NCI-H82 (cell line): ENCODE results near the gene TTL.
A peak's percentile ranks its signal among the peaks of the same experiment; 100 is the strongest.
"Not testable (repeated sequence)": the region's sequence is repeated elsewhere in the genome, so short reads cannot be mapped to it uniquely, and the experiment has no call there.

ENCODE experiments used
- DNase-seq: peaks from one replicate; lab custom pipeline; 2025; lab: John Stamatoyannopoulos, UW

The TTL gene

DNA sequence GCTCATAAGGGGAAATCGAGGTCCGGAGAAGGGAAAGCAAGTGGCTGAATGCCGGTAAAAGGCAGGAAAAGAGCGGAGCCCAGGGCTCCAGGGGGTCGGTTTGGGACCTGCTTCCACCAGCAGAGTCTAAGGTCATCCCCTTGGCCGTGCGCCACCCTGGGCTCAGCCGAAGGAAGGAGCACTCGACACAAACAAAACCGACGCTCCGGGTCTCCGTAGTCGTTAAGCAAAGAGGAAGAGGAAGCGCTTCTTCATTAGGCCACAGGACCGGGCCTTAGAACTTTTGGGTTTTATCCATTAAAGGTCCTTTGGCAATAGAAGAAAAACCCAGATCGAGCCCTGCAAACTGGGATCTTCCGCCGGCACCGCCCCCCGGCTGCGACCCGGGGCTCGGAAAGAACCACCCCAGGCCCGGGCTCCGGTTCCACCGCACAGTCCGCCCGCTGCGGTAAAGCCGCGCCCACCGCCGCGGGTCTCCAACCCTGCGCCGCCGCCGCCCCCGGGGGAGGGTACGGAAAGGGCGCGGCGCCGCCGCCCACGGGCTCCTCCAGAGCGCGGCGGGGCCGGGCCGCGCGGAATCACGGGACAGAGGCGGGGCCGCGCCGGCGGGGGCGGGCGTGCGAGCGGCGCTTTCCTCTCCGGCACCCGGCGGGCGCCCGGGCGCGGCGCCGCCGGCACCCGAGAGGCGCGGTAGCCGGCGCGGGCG, at the start of gene TTL:
TSS of gene TTL (plus strand) at position 629 of the 706 bp plus-strand sequence. CDS start 189 bp downstream, outside the sequence.
- peak; percentile 86 for DNase-seq

- not testable (repeated sequence) for DNase-seq
Measured at GRCh38 chr2:112432390-112432734, 49.6 kb upstream of the TTL start.

- not testable (repeated sequence) for DNase-seq
Measured at GRCh38 chr2:112432735-112433479, 49.0 kb upstream of the TTL start.

DNA sequence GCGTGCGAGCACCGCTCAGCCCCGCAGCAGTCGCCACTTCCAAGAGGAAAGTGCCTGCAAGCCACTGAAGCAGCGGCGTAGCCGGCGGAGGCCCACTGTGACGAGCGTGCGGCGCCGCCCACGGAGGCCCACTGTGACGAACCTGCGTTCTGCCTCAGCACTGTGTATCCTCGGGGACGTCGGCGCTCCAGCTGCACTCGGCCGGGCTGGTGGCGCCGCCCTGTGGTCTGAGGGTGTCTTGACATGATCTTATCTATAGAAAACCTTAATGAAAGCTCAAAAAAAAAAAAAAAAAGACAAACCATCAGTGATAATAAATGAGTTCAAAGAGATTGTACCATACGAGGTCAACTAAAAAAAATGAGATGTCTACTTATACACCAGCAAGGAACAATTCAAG, 48.5 kb upstream of the TTL start, which contains the start of gene RGPD8:
TSS of gene RGPD8 (minus strand) at position 166 of the 400 bp plus-strand sequence. CDS start 192 bp downstream, outside the sequence.
- DNase-seq = not testable (repeated sequence)

DNA sequence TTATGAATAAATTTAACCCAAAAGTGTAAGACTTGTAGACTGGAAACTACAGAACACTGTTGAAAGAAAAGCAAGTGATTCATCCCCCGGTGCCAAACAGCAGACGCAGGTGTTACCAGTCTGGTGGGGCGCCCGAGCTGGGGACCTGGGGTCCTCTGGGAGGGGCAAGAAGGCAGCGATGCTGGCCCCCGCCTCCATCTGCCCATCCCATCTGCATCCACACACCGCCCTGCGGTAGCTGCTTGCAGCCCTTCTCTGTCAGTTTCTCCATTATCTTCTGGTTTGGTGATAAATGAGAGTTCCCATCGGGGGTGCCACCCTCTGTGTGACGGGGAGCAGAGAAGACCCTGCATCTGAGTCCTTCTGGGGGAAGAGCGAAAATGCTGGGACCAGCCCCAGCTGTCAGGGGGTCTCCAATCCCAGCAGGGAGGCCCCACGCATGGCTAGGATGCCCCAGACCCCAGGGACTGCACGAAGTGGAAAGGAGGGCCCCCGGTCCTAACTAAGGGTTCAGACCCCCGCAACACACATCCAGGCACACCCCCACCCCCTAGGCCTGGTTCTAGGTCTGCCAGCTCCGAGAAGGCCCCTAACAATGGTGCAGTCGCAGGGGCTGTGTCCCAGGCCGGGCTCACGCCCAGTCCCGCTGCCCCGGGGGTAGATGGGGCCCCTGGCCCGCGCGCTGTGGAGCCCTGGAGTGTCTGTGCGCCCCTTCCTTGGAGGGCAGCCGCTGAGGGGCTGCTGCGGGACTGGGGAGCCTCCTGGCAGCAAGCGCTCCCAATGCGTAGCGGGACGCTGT, 47.8 kb upstream of the TTL start:
- no peak for DNase-seq

DNA sequence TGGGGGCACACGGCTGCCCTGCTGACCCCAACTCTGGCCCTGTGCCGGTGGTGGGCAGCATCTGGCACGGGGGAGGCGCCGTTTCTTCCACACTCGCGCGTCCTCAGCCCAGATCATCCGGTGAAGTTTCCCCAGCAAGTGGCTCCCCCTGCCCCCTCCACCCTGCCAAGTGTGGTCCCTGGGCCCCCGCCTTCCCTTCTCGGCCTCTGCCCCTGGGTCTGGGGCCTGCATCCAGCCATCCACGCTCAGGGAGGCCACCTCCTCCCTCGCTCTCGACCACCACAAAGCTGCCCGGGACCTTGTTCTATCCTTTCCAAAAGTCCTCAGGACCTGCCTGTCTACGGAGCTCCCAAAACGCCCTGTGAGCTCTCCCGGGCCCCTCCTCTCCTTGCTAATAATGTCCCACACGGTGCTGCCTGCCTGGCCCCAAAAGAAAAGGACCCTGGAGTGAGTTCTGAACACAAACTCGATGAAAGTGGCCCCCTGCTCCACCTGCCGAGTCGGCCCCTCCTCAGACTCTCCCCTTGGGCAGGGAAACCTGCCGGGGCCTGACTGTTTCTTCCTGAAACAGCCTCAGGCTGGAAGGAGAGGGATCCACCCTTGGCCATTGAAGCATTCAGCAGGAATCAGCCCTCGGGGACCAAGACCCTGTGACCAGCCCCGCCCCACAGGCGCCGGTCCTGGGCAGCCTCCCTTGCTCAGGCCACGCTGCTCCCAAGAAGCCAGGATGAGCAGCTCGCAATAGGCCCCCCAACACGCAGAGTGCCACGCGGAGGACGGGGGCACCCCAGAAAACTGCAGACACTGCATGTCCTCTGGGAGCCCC, 46.9 kb upstream of the TTL start:
- not testable (repeated sequence) for DNase-seq

GRCh38 chr2:112435716-112436431, 46.1 kb upstream of the TTL start:
- not testable (repeated sequence) for DNase-seq

DNA sequence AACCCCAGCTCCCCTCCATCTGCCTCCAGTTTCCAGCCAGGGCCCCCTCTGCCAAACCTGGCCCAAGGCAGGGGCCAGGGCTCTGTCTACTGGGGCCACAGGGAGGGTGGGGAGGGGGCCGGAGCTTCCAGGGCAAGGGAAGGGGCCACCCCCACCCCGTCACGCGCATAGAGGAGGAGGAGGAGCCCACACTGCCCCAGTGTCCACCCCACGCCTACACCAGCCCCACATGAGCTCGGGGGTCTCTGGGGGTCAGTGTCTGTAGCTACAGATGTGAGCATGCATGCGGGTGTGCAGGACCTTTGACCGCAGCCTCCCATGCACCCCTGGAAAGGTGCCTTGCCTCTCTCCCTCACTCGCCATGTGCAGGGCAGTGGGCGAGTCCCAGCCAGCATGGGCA, 45.0 kb upstream of the TTL start:
- DNase-seq = not testable (repeated sequence)

- DNase-seq = not testable (repeated sequence)
Measured at GRCh38 chr2:112437405-112437831, 44.5 kb upstream of the TTL start.

DNA sequence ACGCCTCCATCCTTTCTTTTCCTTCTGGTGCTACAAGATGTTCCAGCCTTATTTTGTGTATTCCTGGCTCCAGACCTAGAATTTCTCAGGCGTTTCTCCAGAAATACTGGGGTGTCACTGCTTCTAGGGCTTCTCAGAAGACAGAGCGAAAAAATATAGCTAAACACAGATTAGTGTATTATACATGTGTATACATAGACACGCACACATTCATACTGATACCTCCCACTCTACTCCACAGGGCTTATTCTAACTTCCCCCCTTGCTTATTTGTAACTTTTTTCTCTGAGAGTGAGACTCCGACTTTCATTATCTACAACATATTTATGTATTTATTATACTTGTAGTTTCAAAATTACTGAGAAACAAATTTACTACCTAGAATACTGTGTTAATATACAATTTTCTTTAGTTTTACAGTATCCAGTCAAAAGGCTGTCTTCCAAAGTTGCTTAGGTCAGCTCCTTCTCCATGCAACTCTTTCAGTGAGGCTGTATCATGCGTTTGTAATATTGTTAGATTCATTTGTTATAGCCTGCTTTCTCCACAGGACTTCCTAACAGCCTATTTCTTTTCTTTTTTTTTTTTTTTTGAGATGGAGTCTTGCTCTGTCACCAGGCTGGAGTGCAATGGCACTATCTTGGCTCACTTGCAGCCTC, 43.2 kb upstream of the TTL start:
- DNase-seq = not testable (repeated sequence)

- not testable (repeated sequence) for DNase-seq
Measured at GRCh38 chr2:112444256-112444655, 37.7 kb upstream of the TTL start.

DNA sequence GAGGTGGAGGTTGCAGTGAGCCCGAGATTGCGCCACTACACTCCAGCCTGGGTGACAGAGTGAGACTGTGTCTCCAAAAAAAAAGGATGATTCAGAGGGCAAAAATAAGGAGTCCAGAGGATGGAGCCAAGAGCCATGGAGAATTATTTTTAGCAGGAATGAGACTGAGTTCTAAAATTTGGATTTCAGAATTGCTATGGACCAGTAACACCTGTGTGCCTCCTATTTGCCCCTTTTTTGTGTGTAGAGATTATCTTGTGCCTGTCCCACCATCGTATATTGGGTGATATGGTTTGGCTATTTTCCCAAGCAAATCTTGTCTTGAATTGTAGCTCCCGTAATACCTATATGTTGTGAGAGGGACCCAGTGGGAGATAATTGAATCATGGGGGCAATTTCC, 32.1 kb upstream of the TTL start:
- no peak for DNase-seq

DNA sequence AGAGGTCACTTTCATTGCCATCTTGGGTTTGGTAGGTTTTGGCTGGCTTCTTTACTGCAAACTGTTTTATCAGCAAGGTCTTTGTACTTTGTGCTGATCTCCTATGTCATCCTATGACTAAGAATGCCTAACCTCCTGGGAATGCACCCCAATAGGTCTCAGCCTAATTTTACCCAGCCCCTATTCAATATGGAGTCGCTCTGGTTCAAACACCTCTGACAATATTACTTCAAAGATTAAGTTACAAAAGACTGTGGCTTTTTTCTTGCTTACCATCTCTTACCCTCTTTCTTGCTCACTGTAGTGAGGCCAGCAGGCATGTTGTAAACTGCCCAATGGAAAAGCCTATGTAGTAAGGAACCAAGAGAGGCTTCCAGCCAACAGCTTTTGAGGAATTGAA, 30.6 kb upstream of the TTL start:
- no peak for DNase-seq

GRCh38 chr2:112454586-112454985, 27.4 kb upstream of the TTL start:
- no peak for DNase-seq

- no peak for DNase-seq
Measured at GRCh38 chr2:112459372-112459771, 22.6 kb upstream of the TTL start.

- DNase-seq = no peak
Measured at GRCh38 chr2:112462178-112462577, 19.8 kb upstream of the TTL start.

GRCh38 chr2:112463256-112463655, 18.7 kb upstream of the TTL start:
- DNase-seq = no peak

DNA sequence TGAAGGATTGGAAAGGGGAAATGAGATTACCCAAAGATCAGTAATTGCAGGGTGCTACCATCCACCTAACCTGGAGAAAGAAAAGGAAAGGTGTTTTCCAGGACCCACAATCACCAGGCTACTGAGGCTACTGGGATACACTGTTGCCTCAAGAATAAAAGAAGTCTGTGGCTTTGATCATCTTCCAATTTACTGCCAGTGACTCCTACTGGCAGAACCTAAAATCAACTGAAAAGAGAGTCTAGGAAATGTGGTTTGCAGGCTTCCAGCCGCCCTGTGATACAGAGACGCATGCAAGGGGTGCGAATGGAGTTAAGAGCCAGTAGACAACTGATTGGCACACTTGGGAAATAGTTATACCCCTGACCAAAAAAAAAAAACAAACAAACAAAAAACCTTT, 16.6 kb upstream of the TTL start:
- peak; percentile 17 for DNase-seq

GRCh38 chr2:112472547-112473263, 9.3 kb upstream of the TTL start:
- no peak for DNase-seq
